Measurements from ENCODE around the gene APOB. TPM values are rescaled to one million over a fixed set of nuclear protein-coding genes. Genes with fewer than 3 reads are reported as not detected.

APOB gene
- total RNA-seq, 1 experiment from 2014 or later, result 0.17 TPM

DNA sequence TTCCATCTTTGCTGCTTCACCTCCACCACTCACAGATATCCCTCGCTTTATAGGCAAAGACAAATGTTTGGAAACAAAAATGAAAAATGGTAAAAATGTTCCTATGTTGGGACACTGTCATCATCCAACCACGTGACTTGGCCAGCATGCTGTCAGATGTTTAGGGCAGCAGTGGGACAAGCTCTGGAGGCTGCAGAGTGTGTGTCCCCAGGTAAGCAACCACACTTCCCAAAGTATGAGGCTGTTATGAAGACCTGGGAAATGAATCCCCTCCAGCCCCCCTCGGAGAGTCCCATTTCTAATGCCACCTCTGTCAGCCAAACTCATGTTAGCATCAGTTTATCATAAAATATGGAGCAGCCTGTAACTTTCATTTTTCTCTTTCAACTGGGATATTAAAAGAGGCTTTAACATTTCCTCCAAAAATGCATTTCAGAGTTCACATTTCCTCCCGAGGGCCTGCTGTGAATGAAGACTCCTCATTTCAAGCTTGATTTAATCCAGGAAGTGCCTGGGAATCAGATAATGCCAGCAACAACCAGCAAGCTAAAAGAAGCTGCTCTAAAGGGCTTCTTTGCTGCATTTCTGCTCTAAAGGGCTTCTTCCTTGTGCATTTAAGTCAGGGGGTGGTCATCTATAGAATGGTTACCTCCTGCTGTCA, 66.2 kb downstream of the APOB start:
- no peak overlapping the region for H3K4me3 ChIP-seq (ENCODE audit: insufficient read depth, low read depth, low read length)
- H3K27me3 ChIP-seq (ENCODE audit: control insufficient read depth, insufficient read depth, low read length), result no peaks in the 10 kb centered on the region
- DNase-seq, result no peak
- H3K36me3 ChIP-seq (replicated peaks; ENCODE audit: control insufficient read depth, insufficient read depth, low read length), result no peaks in the 10 kb centered on the region

DNA sequence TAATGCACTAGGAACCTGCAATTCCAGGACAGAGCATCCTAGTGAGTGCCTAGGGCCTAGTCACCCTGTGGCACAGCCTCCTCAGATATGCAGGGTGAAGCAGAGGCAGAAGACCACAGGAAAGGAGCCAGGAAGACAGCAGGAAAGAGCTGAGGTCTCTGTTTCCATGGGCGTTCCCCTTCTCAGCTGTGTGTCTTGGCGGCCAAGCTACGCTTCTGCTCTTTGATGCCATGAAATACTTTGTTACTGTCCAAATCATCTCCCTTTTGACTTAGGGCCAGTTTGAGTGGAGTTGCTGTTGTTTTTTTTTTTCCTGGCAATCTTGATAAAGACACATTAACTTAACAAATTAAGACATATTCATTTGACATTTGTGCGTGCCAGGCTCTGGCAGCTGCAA, 67.3 kb downstream of the APOB start:
- Histone ChIP-seq H3K36me3 (replicated peaks; ENCODE audit: control insufficient read depth, insufficient read depth, low read length) (no peaks in the 10 kb centered on the region), H3K27me3 (ENCODE audit: control insufficient read depth, insufficient read depth, low read length) (no peaks in the 10 kb centered on the region), H3K4me3 (ENCODE audit: insufficient read depth, low read depth, low read length) (no peak overlapping the region)
- no peak for DNase-seq

DNA sequence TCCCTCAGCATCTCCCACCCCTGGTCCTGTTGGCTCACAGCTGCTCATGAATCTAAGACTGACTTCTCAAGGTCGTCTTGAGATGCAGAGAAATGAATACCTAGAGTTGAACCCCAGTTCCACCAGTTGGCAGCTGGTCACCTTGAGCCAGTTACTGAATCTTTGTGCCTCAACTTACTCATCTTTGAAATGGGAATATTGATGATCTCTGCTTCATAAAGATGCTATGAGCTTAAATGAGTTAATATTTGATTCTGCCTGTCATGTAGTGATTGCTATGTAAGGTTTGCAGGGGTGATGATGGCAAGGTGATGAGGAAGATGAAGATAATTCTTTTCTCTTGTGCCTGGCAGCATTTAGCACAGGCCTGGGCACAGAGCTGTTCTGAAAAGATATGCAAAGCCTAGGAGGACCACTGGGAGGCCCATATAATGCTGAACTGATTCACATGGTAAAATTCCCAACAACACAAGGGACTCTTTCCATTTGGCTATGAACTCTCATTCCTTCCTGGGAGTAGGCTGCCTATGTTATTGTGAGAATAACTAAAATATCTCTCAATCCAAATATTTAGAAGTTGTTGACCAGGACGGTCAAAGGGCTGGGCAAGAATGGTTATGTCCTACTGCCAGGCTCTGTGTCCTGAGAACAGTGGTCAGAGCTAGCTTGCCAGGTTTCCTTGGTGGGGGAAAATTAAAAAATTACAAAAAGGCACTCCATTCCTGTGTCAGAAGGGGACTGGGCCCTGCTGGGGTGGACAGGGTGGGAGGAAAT, 70.9 kb downstream of the APOB start:
- Histone ChIP-seq H3K4me3 (ENCODE audit: insufficient read depth, low read depth, low read length) (no peak overlapping the region), H3K36me3 (replicated peaks; ENCODE audit: control insufficient read depth, insufficient read depth, low read length) (no peaks in the 10 kb centered on the region), H3K27me3 (ENCODE audit: control insufficient read depth, insufficient read depth, low read length) (no peaks in the 10 kb centered on the region)
- no peak for DNase-seq

DNA sequence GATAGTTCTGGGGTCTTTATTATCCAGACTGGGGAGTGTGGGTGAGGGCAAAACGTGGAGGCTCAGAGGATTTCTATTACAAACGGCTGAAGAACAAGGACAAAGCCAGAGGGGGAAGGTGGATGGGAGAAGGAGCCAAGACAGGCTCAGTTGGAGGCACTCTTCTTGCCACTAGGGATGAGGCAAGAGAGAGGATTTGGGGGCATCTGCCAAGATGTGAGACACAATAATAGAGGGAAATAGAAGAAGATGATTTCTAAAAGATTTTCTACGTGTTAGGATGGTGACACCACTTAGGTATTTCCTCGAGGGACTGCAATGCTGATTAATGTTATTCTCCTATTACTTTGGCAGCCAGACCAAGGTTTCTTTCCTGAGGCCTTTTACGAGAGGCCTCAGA, 71.8 kb downstream of the APOB start:
- H3K27me3 ChIP-seq (ENCODE audit: control insufficient read depth, insufficient read depth, low read length), result no peaks in the 10 kb centered on the region
- no peak for DNase-seq
- H3K36me3 ChIP-seq (replicated peaks; ENCODE audit: control insufficient read depth, insufficient read depth, low read length), result no peaks in the 10 kb centered on the region
- H3K4me3 ChIP-seq (ENCODE audit: insufficient read depth, low read depth, low read length), result no peak overlapping the region

DNA sequence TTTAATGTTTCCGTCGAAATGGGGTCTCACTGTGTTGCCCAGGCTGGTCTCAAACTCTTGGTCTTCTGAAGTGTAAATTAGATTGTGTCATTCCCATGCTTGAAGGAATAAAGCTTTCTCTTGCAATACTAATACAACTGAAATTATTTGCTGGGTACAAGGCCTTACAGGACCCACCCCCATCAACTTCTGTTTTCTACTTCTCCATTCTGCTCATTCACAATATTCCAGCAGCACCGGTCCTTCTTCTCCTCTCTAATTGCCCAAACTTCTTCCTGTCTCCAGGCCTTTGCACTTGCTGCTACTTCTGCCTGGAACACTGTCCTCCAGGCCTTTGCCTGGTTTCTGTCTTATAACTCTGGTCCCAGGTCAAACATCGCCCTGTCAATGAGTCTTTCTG, 73.8 kb downstream of the APOB start:
- no peak for DNase-seq
- Histone ChIP-seq H3K36me3 (replicated peaks; ENCODE audit: control insufficient read depth, insufficient read depth, low read length) (no peaks in the 10 kb centered on the region), H3K4me3 (ENCODE audit: insufficient read depth, low read depth, low read length) (no peak overlapping the region), H3K27me3 (ENCODE audit: control insufficient read depth, insufficient read depth, low read length) (no peaks in the 10 kb centered on the region)

DNA sequence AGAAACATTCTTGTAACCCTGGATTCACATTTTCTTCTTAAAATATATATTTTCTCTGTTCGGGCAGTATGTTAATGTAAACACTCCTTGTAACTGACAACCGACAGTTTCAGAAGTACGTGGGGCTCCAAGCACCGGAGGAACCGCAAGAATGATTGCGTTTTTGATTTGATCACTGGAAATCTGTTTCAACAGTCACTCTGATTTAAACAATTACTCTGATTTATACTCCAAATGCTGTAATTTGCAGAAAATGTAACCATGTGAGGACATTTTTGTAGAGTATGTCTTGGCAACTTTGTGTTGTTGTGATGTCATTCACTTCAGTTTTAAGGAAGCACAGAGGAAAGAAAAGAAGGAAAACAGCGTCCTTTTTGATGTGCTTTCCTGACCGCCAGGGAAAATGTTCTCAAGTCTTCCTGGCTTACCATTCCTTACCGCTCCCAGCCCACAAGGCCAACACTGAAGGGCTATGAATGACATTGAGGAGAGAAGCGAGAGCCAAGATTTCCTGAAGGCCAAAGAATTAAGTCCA, 77.7 kb downstream of the APOB start:
- DNase-seq, result no peak
- Histone ChIP-seq H3K27me3 (ENCODE audit: control insufficient read depth, insufficient read depth, low read length) (no peaks in the 10 kb centered on the region), H3K4me3 (ENCODE audit: insufficient read depth, low read depth, low read length) (no peak overlapping the region), H3K36me3 (replicated peaks; ENCODE audit: control insufficient read depth, insufficient read depth, low read length) (no peaks in the 10 kb centered on the region)

DNA sequence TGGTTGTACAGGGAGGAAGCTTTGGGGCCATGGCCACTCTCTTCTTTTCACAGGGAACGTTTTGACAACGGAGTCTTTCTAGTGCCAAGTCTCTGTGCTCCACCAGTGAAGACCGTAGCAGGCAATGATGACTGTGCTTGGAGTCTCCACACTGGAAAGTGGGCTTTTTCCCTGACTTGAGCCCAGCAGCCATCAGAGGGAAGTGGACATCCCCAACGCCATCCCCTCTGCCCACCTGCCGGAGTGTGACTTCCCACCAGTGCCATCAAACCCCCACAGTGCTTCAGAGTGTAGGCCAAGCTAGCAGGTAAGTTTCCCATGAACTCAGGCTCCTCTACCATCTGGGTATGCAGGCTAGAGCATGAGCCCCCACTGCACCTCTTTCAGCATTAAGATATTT, 78.7 kb downstream of the APOB start:
- H3K36me3 ChIP-seq (replicated peaks; ENCODE audit: control insufficient read depth, insufficient read depth, low read length), result no peaks in the 10 kb centered on the region
- no peak for DNase-seq
- no peaks in the 10 kb centered on the region for H3K27me3 ChIP-seq (ENCODE audit: control insufficient read depth, insufficient read depth, low read length)
- H3K4me3 ChIP-seq (ENCODE audit: insufficient read depth, low read depth, low read length), result no peak overlapping the region

DNA sequence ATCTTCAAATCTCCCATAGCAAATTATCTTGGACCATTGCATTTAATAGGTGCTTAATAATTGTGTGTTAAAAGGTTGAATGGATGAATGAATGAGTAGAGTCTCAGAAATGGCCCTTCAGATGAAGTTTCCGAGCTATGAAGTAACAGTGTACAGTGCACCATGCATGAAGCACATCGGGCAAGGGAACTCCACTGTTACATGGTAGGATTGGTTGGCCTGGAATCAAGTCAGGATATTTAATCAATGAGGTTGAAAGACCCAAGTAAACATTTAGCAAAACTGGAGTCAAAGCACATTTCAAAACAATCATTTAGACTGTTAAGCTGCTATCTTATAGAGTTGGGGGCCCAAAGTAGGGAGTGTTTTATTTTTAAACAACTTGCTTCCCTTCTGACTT, 80.0 kb downstream of the APOB start:
- H3K27me3 ChIP-seq (ENCODE audit: control insufficient read depth, insufficient read depth, low read length), result no peaks in the 10 kb centered on the region
- no peak for DNase-seq
- H3K36me3 ChIP-seq (replicated peaks; ENCODE audit: control insufficient read depth, insufficient read depth, low read length), result no peaks in the 10 kb centered on the region
- no peak overlapping the region for H3K4me3 ChIP-seq (ENCODE audit: insufficient read depth, low read depth, low read length)

DNA sequence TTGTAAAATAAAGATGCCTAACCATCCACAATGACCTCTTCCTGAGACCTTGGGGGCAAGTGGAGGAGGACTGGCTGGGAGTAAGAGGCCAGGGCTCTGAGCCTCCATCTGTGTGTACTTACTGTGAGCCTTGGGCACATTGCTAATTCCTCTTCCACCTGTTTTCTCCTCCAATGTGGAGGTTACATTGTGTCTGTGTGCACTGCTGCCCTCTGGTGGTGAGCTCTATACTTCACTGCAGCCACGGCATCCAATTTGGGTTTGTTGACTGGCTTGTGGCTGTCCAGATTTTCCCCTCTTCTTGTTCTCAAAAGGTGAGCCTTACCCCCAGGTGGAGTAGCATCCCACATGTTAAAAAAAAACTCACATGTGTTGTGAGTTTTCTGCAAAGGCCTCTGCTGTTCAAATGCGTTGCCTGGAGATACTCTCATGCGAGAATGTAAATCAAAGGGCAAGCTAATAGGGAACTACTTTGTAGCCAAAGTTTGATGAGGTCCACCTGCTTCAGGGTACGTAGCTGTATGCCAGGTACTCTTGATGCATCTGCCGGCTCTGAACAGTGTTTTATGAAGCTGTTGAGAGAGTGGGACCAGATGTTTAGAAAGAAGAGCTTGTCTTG, 80.8 kb downstream of the APOB start:
- peak; percentile 74 for DNase-seq
- no peaks in the 10 kb centered on the region for H3K36me3 ChIP-seq (replicated peaks; ENCODE audit: control insufficient read depth, insufficient read depth, low read length)
- H3K4me3 ChIP-seq (ENCODE audit: insufficient read depth, low read depth, low read length), result no peak overlapping the region
- H3K27me3 ChIP-seq (ENCODE audit: control insufficient read depth, insufficient read depth, low read length), result no peaks in the 10 kb centered on the region

DNA sequence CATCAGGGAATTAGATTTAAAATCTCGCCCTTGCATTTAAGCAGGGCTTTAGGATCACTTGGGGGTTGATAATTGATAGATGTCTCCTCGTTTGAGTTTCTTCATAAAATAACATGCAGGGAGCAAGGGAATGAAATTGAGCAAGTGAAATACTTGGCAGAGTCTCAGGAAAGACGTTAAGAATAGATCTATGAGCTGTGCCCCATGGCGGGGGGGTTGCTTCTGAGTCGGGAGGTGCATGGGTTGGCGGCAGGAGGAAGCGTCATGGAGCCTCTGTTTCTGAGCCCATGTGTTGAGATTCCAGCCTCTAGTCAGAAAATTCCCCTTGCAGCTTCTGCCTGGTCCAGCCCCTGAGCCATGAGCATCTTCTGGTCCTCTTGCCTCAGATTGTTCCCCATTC, 82.0 kb downstream of the APOB start:
- Histone ChIP-seq H3K36me3 (replicated peaks; ENCODE audit: control insufficient read depth, insufficient read depth, low read length) (no peaks in the 10 kb centered on the region), H3K27me3 (ENCODE audit: control insufficient read depth, insufficient read depth, low read length) (no peaks in the 10 kb centered on the region), H3K4me3 (ENCODE audit: insufficient read depth, low read depth, low read length) (no peak overlapping the region)
- DNase-seq, result no peak

DNA sequence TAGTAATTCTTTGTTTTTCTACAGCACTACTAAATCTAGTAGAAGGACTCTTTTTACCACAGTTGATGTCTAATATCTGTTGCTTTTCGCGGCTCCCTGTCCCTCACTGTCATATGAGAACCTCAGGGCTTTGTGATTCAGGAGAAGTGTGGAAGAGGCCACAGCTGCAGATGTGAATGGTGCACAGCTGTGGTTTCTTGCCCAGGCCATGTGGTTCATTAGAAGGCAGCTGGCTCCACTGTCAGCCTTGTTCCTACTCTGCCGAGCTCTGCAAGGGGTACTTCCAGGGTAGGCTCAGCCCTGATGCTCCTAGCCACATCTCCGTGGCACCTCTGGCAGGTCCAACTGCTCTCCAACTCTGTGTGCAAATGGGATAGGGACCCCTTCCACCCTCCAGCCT, 83.9 kb downstream of the APOB start:
- no peak for DNase-seq
- no peaks in the 10 kb centered on the region for H3K27me3 ChIP-seq (ENCODE audit: control insufficient read depth, insufficient read depth, low read length)
- H3K36me3 ChIP-seq (replicated peaks; ENCODE audit: control insufficient read depth, insufficient read depth, low read length), result no peaks in the 10 kb centered on the region
- no peak overlapping the region for H3K4me3 ChIP-seq (ENCODE audit: insufficient read depth, low read depth, low read length)

DNA sequence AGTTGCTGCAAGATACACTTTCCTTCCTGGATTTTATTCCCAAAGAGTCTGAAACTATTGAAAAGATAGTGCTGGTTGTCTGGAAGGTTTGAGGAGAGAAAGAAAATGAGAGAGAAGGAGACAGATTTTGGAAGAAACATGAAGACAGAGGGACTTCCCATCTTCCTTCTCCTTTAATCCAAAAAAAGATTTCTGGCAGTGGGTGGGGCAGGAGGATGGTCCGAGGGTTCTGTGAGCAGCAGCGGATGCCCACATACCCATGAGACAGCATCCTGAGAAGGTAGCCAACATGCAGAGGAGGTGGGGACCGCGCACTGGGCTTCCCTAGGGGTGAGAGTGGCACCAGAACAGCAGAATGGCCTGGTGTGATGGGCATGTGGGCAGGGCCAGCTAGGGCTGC, 84.6 kb downstream of the APOB start:
- no peak overlapping the region for H3K4me3 ChIP-seq (ENCODE audit: insufficient read depth, low read depth, low read length)
- H3K27me3 ChIP-seq (ENCODE audit: control insufficient read depth, insufficient read depth, low read length), result no peaks in the 10 kb centered on the region
- no peaks in the 10 kb centered on the region for H3K36me3 ChIP-seq (replicated peaks; ENCODE audit: control insufficient read depth, insufficient read depth, low read length)
- no peak for DNase-seq

DNA sequence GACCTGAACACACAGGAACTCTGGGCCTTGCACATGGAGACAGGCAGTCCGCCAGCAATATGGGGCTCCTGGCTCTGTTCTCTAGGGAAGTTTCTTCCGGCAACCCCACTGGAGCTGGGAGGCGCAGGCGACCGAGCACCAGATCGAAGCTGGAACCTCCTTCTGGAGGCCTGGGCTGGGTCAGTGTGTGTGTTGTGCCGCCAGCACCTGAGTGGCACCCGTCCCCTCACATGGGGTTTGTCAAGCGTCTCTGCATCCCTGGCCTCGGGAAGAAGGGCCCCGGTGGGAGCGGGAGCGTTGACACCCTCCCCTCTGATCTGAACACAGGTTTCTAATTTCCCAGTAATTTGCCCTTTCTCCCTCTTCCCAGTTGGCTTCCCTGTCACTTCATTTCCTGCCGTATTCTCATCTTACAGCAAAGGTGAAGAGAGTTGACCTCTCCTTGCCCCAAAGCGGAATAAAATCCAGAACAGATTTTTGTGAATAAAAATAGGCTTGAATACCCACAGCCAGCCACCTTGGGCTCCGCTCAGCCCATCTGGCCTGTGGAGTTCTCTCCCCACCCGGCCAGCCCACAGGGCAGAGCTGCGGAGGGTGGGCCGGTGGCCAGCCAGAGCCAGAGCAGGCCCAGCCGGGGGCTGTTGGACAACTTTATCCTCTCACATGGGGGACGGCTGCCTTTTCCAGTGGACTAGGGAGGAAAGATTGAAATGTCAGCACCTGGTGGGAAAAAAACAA, 85.9 kb downstream of the APOB start:
- peak; percentile 41 for DNase-seq
- Histone ChIP-seq H3K4me3 (ENCODE audit: insufficient read depth, low read depth, low read length) (no peak overlapping the region), H3K27me3 (ENCODE audit: control insufficient read depth, insufficient read depth, low read length) (no peaks in the 10 kb centered on the region), H3K36me3 (replicated peaks; ENCODE audit: control insufficient read depth, insufficient read depth, low read length) (no peaks in the 10 kb centered on the region)

DNA sequence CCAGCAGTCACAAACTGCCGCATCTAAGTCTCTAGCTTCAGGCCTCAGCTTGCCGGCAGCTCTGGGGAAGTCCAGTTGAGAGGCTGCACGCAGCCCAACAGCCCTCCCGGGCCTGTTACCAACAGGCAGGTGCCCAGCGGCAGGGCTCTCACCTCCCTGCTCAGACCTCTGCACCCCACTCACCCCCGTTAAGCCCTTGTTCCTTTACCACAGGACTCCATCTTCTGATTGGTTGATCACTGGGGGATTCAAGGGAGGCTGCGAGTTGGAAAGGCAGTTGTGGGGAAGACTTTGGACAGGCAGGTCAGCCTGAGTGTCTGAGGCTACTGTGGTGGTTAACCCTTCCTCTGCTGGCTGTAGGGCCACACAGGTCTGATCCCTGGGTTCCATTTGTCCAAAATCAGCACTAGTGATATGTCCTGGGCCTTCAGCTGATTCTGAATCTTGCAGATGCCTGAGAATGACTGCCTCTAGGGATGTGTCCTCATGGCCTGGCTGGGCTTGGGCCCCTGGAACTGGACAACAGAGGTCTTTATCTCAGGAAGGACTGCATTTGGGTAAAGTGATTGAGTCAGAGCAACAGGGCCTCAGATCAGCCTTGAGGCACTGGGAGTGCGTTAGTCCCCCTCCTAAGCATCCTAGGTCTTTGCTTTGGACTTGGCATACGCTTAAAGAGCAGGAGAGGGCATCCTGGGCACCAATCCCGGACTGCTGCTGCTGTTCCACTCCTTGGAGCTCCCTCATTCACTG, 88.4 kb downstream of the APOB start:
- no peak overlapping the region for H3K4me3 ChIP-seq (ENCODE audit: insufficient read depth, low read depth, low read length)
- DNase-seq, result peak; percentile 38
- H3K36me3 ChIP-seq (replicated peaks; ENCODE audit: control insufficient read depth, insufficient read depth, low read length), result no peaks in the 10 kb centered on the region
- no peaks in the 10 kb centered on the region for H3K27me3 ChIP-seq (ENCODE audit: control insufficient read depth, insufficient read depth, low read length)

Data from H7 (cell line).